Vagina (tissue), 2 donors: ENCODE measurements around the gene ACAD10. TPM values are rescaled to one million over a fixed set of nuclear protein-coding genes. Genes with fewer than 3 reads are reported as not detected.
A peak's percentile ranks its signal among the peaks of the same experiment; 100 is the strongest.
"Not testable (repeated sequence)": the region's sequence is repeated elsewhere in the genome, so short reads cannot be mapped to it uniquely, and the experiment has no call there.

Experiments
- DNase-seq, 2 donors: peaks; one replicate each; pipeline ENCODE4 v3.0.0-alpha.2; 2017; ENCODE audit errors: extremely low spot score in 2 of 2
- H3K27ac ChIP-seq: fragments of 200-600 bp; sonication (generic); one replicate; pipeline ENCODE4 v1.5.1; 2019
- H3K27me3 ChIP-seq: fragments of 200-600 bp; sonication (generic); one replicate; pipeline ENCODE4 v1.5.1; 2019
- H3K36me3 ChIP-seq, 2 donors: fragments of 200-600 bp; sonication (generic); one replicate each; pipeline ENCODE4 v1.5.1; 2017 to 2019
- H3K4me1 ChIP-seq: fragments of 200-600 bp; sonication (generic); one replicate; pipeline ENCODE4 v1.5.1; 2019
- H3K4me3 ChIP-seq, 2 donors: fragments of 200-600 bp; sonication (generic); 1 replicate in 1 of 2; 2 replicates in 1 of 2; pipeline ENCODE4 v1.5.1; 2016 to 2019
- H3K9me3 ChIP-seq: fragments of 200-600 bp; sonication (generic); one replicate; pipeline ENCODE4 v1.5.1; 2019
- CTCF ChIP-seq, 3 experiments: fragments of 450-650 bp in 2 of 3; fragments of 200-600 bp in 1 of 3; sonication (generic) in 1 of 3; IDR thresholded peaks; one replicate each; pipeline ENCODE4 v1.5.1; 2017 to 2019; ENCODE audit warnings: antibody characterized with exemption in 3 of 3, mild to moderate bottlenecking in 2 of 3, moderate library complexity in 2 of 3
- POLR2A ChIP-seq, 2 donors: fragments of 450-650 bp; IDR thresholded peaks; one replicate each; pipeline ENCODE4 v1.6.1; 2017; ENCODE audit warnings: antibody characterized with exemption in 2 of 2, mild to moderate bottlenecking in 2 of 2, moderate library complexity in 2 of 2
- POLR2AphosphoS5 ChIP-seq, 2 donors: sonication (generic); formaldehyde crosslinking; IDR thresholded peaks; one replicate each; pipeline ENCODE4 v1.9.0; 2017; ENCODE audit warnings: antibody characterized with exemption in 2 of 2, mild to moderate bottlenecking in 2 of 2, low read depth in 1 of 2; ENCODE audit not compliant: insufficient read depth in 1 of 2
- intact Hi-C: fragments of 100-400 bp; cut with DNase I; formaldehyde crosslinking; loops from one replicate; pipeline ENCODE4 v1.15.1; 2023
- total RNA-seq: library from RNA; depleted of rRNA; stranded (reverse); fragments of >200 nt; gene quantifications from one replicate; pipeline ENCODE4 v1.2.3, GENCODE V29; 2016

ACAD10 gene
- total RNA-seq, 1 donor from 2014 or later = 26.5 TPM

GRCh38 chr12:111643427-111643826, 42.4 kb upstream of the ACAD10 start:
- no peaks in the 10 kb centered on the region for H3K4me1 ChIP-seq
- DNase-seq = no peak
- no peak for TF ChIP-seq POLR2AphosphoS5 (IDR thresholded peaks at IDR 0.05; ENCODE audit: insufficient read depth in 1 of 2, low read depth in 1 of 2)
- no peak for TF ChIP-seq POLR2A (IDR thresholded peaks at IDR 0.05)
- TF ChIP-seq CTCF (IDR thresholded peaks at IDR 0.05) = no peak
- H3K9me3 ChIP-seq = no peaks in the 10 kb centered on the region
- H3K36me3 ChIP-seq = peaks cover 3 to 30% of the 10 kb centered on the region in 2 donors
- intact Hi-C loops = no loop called here
- H3K27me3 ChIP-seq = no peaks in the 10 kb centered on the region
- peak overlapping the region; percentile 22 for H3K27ac ChIP-seq
- H3K4me3 ChIP-seq = no peak overlapping the region

- H3K36me3 ChIP-seq = peaks cover 3 to 50% of the 10 kb centered on the region in 2 donors
These were observed 40.4 kb upstream of the ACAD10 start for GRCh38 chr12:111645433-111645832.

GRCh38 chr12:111650912-111651311, 34.9 kb upstream of the ACAD10 start:
- Histone ChIP-seq H3K9me3 (no peaks in the 10 kb centered on the region), H3K4me1 (no peaks in the 10 kb centered on the region), H3K4me3 (no peak overlapping the region), H3K27ac (no peak overlapping the region), H3K36me3 (peaks cover 6 to 73% of the 10 kb centered on the region in 2 donors), H3K27me3 (no peaks in the 10 kb centered on the region)
- intact Hi-C loops = no loop called here
- no peak for TF ChIP-seq POLR2A (IDR thresholded peaks at IDR 0.05)
- TF ChIP-seq POLR2AphosphoS5 (IDR thresholded peaks at IDR 0.05; ENCODE audit: insufficient read depth in 1 of 2, low read depth in 1 of 2) = no peak
- TF ChIP-seq CTCF (IDR thresholded peaks at IDR 0.05) = no peak
- DNase-seq = no peak

More at GRCh38 chr12:111645433-111645832, 40.4 kb upstream of the ACAD10 start:
- Histone ChIP-seq H3K27ac (no peak overlapping the region), H3K4me1 (no peaks in the 10 kb centered on the region), H3K27me3 (no peaks in the 10 kb centered on the region), H3K4me3 (no peak overlapping the region), H3K9me3 (no peaks in the 10 kb centered on the region)
- no peak for TF ChIP-seq POLR2AphosphoS5 (IDR thresholded peaks at IDR 0.05; ENCODE audit: insufficient read depth in 1 of 2, low read depth in 1 of 2)
- TF ChIP-seq POLR2A (IDR thresholded peaks at IDR 0.05) = no peak
- TF ChIP-seq CTCF (IDR thresholded peaks at IDR 0.05) = no peak
- intact Hi-C loops = no loop called here
- no peak for DNase-seq

DNA sequence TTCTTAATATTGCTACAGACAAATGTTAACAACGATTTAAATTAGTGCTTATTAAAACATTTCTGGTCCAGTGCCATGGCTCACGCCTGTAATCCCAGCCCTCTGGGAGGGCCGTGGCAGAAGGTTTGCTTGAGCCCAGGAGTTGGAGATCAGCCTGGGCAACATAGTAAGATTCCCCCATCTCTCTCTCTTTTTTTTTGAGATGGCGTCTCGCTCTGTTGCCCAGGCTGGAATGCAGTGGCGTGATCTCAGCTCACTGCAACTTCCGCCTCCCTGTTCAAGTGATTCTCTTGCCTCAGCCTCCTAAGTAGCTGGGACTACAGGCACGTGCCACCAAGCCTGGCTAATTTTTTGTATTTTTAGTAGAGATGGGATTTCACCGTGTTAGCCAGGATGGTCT, 33.3 kb upstream of the ACAD10 start:
- DNase-seq, H3K4me3 ChIP-seq, H3K27ac ChIP-seq, intact Hi-C loops, H3K4me1 ChIP-seq, H3K9me3 ChIP-seq, H3K27me3 ChIP-seq: not testable (repeated sequence)
- peaks cover 6 to 80% of the 10 kb centered on the region in 2 donors for H3K36me3 ChIP-seq

DNA sequence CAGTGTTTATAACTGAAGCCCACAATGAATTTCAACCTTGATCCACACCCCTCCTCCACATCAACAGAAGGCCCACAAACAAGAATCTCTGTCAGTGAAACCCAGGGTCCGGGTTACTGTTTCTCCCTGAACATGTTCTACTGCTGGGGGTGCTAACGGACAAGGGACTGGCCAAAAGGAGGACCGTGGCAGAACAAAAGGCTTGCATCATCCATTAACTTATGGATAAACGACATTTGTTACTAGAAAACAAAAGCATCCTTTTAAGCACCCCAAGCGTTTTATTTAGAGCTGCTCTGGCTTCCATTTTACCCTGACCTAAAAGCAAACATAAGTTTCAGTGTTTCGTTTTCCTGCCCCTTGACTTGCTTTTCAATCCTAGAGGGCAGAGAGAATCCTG, 32.3 kb upstream of the ACAD10 start:
- no peak overlapping the region for H3K27ac ChIP-seq
- TF ChIP-seq POLR2AphosphoS5 (IDR thresholded peaks at IDR 0.05; ENCODE audit: insufficient read depth in 1 of 2, low read depth in 1 of 2) (no peak), CTCF (IDR thresholded peaks at IDR 0.05) (no peak), POLR2A (IDR thresholded peaks at IDR 0.05) (no peak)
- no peak overlapping the region for H3K4me3 ChIP-seq
- H3K36me3 ChIP-seq = peaks cover 3 to 79% of the 10 kb centered on the region in 2 donors
- DNase-seq = no peak
- no peaks in the 10 kb centered on the region for H3K9me3 ChIP-seq
- no peaks in the 10 kb centered on the region for H3K27me3 ChIP-seq
- no peaks in the 10 kb centered on the region for H3K4me1 ChIP-seq
- intact Hi-C loops = no loop called here
